ENCODE data around the gene LRRC25. TPM values are rescaled to one million over a fixed set of nuclear protein-coding genes. Genes with fewer than 3 reads are reported as not detected.
A peak's percentile ranks its signal among the peaks of the same experiment; 100 is the strongest.

Gene LRRC25
- total RNA-seq, 1 experiment from 2014 or later, result 0.31 TPM

GRCh38 chr19:18439910-18440237 is 42.5 kb upstream of the LRRC25 start (continued):
- TF ChIP-seq ZNF512 (CRISPR knock-in tag; IDR thresholded peaks at IDR 0.05; ENCODE audit: borderline replicate concordance), result no peak
- no peak for TF ChIP-seq CBFB (CRISPR knock-in tag; IDR thresholded peaks at IDR 0.05; ENCODE audit: low read depth)
- no peak for TF ChIP-seq ATF6 (CRISPR knock-in tag; IDR thresholded peaks at IDR 0.05)

- Mint-ChIP-seq H3K27me3 (ENCODE audit: low read depth) (no peaks in the 10 kb centered on the region), H3K36me3 (peaks cover 9% of the 10 kb centered on the region), H3K9me3 (peaks cover 5% of the 10 kb centered on the region), H3K4me3 (peak overlapping the region; percentile 35), H3K27ac (peak overlapping the region; percentile 91), H3K4me1 (peaks cover 25% of the 10 kb centered on the region)
- no peak for ATAC-seq
- DNase-seq (ENCODE audit: low spot score), result no peak
- POLR2A ChIA-PET, result interaction anchor here (0.6 kb wide), 1 partner anchor 244 kb away, joined by 5 read pairs; no protein-coding TSS in a partner anchor
- CTCF ChIA-PET, result interaction anchor here (0.5 to 3.5 kb wide), 16 partner anchors 8 to 580 kb away, joined by 3 to 27 read pairs (median 3); partner anchors contain the start of genes GDF15 and LSM4
- TF ChIP-seq MAX (CRISPR knock-in tag; IDR thresholded peaks at IDR 0.05) (0 out of 2 replicates have a peak, but pooled peaks have one; percentile 10), ZNF138 (CRISPR knock-in tag; conservative IDR thresholded peaks at IDR 0.05) (no peak), E2F5 (CRISPR knock-in tag; IDR thresholded peaks at IDR 0.05) (no peak), FOXP4 (CRISPR knock-in tag; IDR thresholded peaks at IDR 0.05) (no peak)
Measured at GRCh38 chr19:18439025-18439909, 41.8 kb upstream of the LRRC25 start.

- CTCF ChIA-PET, result interaction anchor here (0.5 to 3.5 kb wide), 13 partner anchors 13 to 579 kb away, joined by 3 to 27 read pairs (median 3); partner anchors contain the start of genes GDF15 and LSM4
- Mint-ChIP-seq H3K4me1 (peaks cover 28% of the 10 kb centered on the region), H3K36me3 (peaks cover 9% of the 10 kb centered on the region), H3K9me3 (peaks cover 5% of the 10 kb centered on the region), H3K27me3 (ENCODE audit: low read depth) (no peaks in the 10 kb centered on the region), H3K27ac (peak overlapping the region; percentile 91), H3K4me3 (peak overlapping the region; percentile 35)
- POLR2A ChIA-PET, result interaction anchor here (0.6 kb wide), 2 partner anchors 20 to 337 kb away, joined by 4 to 8 read pairs; no protein-coding TSS in a partner anchor
- DNase-seq (ENCODE audit: low spot score) (peak; percentile 66), ATAC-seq (peak; percentile 1; the same call in 1 of the 2 replicates)
- TF ChIP-seq HMGXB4 (CRISPR knock-in tag; IDR thresholded peaks at IDR 0.05), result 0 out of 2 replicates have a peak, but pooled peaks have one; percentile 13
- peak; percentile 28; the same call in 1 of the 2 replicates for TF ChIP-seq SP1 (CRISPR knock-in tag; conservative IDR thresholded peaks at IDR 0.05)
- 0 out of 2 replicates have a peak, but pooled peaks have one; percentile 17 for TF ChIP-seq TEAD1 (CRISPR knock-in tag; IDR thresholded peaks at IDR 0.05)
- 0 out of 2 replicates have a peak, but pooled peaks have one; percentile 49 for TF ChIP-seq ETV6 (CRISPR knock-in tag; IDR thresholded peaks at IDR 0.05)
- TF ChIP-seq MAX (CRISPR knock-in tag; IDR thresholded peaks at IDR 0.05), result peak; percentile 56; the same call in 1 of the 2 replicates
- TF ChIP-seq FOXP1 (CRISPR knock-in tag; IDR thresholded peaks at IDR 0.05; ENCODE audit: borderline replicate concordance), result peak; percentile 58; the same call in 1 of the 2 replicates
- no peak for TF ChIP-seq AFF4 (CRISPR knock-in tag; IDR thresholded peaks at IDR 0.05; ENCODE audit: borderline replicate concordance)
Measured at GRCh38 chr19:18438331-18439024, 41.1 kb upstream of the LRRC25 start.

Data from WTC11 (cell line).